Measurements from ENCODE around the gene TMEM140. TPM values are rescaled to one million over a fixed set of nuclear protein-coding genes. Genes with fewer than 3 reads are reported as not detected.
A peak's percentile ranks its signal among the peaks of the same experiment; 100 is the strongest.

Gene TMEM140
- total RNA-seq, 4 donors from 2014 or later = 4.8 to 36.3 (median 28.9) TPM

DNA sequence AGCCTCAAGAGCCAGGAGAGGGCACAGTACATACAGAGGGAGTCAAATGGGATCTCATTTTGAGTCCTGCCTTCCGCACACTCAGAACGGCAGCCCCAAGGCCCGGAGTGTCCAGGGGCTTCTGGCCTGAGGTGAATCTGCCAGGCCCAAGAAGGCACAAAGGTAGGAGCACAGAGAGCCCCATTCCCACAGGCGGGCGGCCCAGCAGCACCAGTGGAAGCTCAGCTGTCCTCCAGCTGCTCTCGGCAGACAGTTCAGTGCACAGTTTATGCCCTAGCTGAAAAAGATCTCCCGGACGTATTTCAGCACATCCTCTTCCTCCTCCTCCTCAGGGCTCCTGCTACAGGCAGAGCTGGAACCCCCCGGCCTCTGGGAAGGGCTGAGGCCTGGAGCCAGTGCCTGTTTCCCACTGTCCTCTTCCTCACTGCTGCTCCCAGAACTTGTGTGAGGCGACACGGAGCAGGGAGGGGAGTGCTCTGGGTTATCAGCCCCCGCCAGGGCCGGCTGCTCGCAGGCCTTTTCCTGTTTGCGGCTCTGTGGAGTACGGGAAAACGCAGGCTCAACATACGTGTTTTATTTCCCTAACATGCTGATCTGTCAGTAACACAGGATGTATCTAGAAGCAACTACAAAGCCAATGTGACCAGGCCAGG is 18.6 kb downstream of the TMEM140 start:
- H3K27ac ChIP-seq = peak overlapping the region; percentile 23 to 97 (median 46)
- H3K9me3 ChIP-seq = no peaks in the 10 kb centered on the region
- no peak for DNase-seq
- H3K27me3 ChIP-seq = no peaks in the 10 kb centered on the region
- TF ChIP-seq POLR2A (IDR thresholded peaks at IDR 0.05) = no peak
- TF ChIP-seq, protein P1, sequence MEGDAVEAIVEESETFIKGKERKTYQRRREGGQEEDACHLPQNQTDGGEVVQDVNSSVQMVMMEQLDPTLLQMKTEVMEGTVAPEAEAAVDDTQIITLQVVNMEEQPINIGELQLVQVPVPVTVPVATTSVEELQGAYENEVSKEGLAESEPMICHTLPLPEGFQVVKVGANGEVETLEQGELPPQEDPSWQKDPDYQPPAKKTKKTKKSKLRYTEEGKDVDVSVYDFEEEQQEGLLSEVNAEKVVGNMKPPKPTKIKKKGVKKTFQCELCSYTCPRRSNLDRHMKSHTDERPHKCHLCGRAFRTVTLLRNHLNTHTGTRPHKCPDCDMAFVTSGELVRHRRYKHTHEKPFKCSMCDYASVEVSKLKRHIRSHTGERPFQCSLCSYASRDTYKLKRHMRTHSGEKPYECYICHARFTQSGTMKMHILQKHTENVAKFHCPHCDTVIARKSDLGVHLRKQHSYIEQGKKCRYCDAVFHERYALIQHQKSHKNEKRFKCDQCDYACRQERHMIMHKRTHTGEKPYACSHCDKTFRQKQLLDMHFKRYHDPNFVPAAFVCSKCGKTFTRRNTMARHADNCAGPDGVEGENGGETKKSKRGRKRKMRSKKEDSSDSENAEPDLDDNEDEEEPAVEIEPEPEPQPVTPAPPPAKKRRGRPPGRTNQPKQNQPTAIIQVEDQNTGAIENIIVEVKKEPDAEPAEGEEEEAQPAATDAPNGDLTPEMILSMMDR (IDR thresholded peaks at IDR 0.05) = no peak
- TF ChIP-seq POLR2AphosphoS5 (IDR thresholded peaks at IDR 0.05) = peak in 1 of 3 donors; percentile 5
- no peak for TF ChIP-seq EP300 (IDR thresholded peaks at IDR 0.05; ENCODE audit: low read depth)
- in situ Hi-C loops (cut with MboI; ENCODE audit: low pct_ligation_motif_present in 1 of 4, low pct_unique_long_range_greater_than_20kb in 1 of 4, low sequenced_read_pairs in 3 of 4) = loop anchor here in 3 of 4 donors (10.0 to 25.0 kb wide), 3 partner anchors 172 to 504 kb away; no protein-coding TSS in a partner anchor
- H3K36me3 ChIP-seq = peaks cover 0 to 12% (median 0%) of the 10 kb centered on the region in 4 donors
- intact Hi-C loops (cut with DNase I; ENCODE audit: low total_unique reads) = loop anchor here (10.0 kb wide), 1 partner anchor 482 kb away; no protein-coding TSS in a partner anchor
- H3K4me1 ChIP-seq = peaks cover 13 to 41% (median 26%) of the 10 kb centered on the region in 4 donors
- 86% methylated on average over 18 of the region's 18 CpGs; no CpG with 5 or more reads in 1 of the 2 donors for WGBS, 2 donors (ENCODE audit: low coverage in 1 of 2)
- no peak overlapping the region for H3K4me3 ChIP-seq

DNA sequence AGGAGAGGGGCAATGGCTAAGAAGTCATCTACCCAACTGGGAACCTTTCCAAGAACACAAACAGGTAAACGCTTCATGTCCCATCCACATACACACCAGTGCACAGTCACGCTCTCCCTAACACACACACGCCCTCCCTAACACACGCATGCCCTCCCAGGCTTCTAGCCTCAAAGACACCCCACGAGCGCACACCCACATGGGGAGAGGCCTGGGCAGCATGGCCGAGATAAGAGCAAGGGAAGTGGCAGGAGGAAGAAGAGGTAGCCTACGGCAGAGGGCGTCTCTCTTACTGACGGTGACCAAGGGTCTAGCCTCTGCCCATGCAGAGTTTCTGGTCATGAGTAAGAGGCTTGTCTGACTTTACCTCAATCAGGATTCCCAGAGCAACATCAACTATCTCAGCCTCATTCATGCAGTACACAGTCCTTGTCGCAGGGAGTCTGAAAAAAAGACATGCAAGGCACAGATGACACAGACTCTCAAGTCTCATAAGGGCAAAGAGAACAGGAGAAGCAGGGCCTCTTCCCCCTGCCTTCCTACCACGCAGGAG is 19.6 kb downstream of the TMEM140 start:
- 87% methylated on average over 12 of the region's 12 CpGs; no CpG with 5 or more reads in 1 of the 2 donors for WGBS, 2 donors (ENCODE audit: low coverage in 1 of 2)
- peak overlapping the region; percentile 30 to 97 (median 46) for H3K27ac ChIP-seq
- H3K4me1 ChIP-seq = peaks cover 13 to 36% (median 25%) of the 10 kb centered on the region in 4 donors
- peaks cover 0 to 12% (median 0%) of the 10 kb centered on the region in 4 donors for H3K36me3 ChIP-seq
- H3K27me3 ChIP-seq = no peaks in the 10 kb centered on the region
- no peak overlapping the region for H3K4me3 ChIP-seq
- H3K9me3 ChIP-seq = no peaks in the 10 kb centered on the region
- in situ Hi-C loops (cut with MboI; ENCODE audit: low pct_ligation_motif_present in 1 of 4, low pct_unique_long_range_greater_than_20kb in 1 of 4, low sequenced_read_pairs in 3 of 4) = loop anchor here in 3 of 4 donors (10.0 to 25.0 kb wide), 3 partner anchors 173 to 505 kb away; no protein-coding TSS in a partner anchor
- intact Hi-C loops (cut with DNase I; ENCODE audit: low total_unique reads) = loop anchor here (10.0 kb wide), 1 partner anchor 483 kb away; no protein-coding TSS in a partner anchor
- no peak for DNase-seq
- TF ChIP-seq, protein P1 (IDR thresholded peaks at IDR 0.05) = no peak
- no peak for TF ChIP-seq POLR2AphosphoS5 (IDR thresholded peaks at IDR 0.05)
- no peak for TF ChIP-seq POLR2A (IDR thresholded peaks at IDR 0.05)
- no peak for TF ChIP-seq EP300 (IDR thresholded peaks at IDR 0.05; ENCODE audit: low read depth)

DNA sequence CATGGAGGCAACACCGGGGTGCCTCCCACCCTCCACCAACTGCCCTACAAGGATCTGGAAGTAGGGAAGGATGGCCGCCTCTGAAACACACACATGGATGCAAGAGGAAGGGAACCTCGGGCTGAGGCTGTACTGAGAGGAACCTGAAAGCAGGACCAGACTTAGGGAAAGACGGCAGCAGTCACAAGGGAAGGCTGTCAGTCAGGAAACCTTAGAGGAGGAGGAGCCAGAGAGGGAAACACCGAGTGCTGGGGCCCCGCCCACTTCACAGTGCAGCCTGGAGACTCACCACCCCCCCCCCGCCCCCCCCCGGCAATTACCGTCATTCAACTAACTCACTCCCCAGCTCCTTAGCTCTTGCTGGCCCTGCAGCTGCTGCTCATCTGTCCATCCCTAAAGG is 20.1 kb downstream of the TMEM140 start:
- WGBS, 2 donors (ENCODE audit: low coverage in 1 of 2) = 39 to 49% methylated on average over 3 to 9 of the region's 9 CpGs

More for the DNA sequence above, 20.1 kb downstream of the TMEM140 start:
- peaks cover 0 to 12% (median 0%) of the 10 kb centered on the region in 4 donors for H3K36me3 ChIP-seq
- TF ChIP-seq POLR2A (IDR thresholded peaks at IDR 0.05) (no peak), POLR2AphosphoS5 (IDR thresholded peaks at IDR 0.05) (no peak), EP300 (IDR thresholded peaks at IDR 0.05; ENCODE audit: low read depth) (no peak)
- TF ChIP-seq, protein P1 (IDR thresholded peaks at IDR 0.05) = no peak
- intact Hi-C loops (cut with DNase I; ENCODE audit: low total_unique reads) (loop anchor here (10.0 kb wide), 1 partner anchor 483 kb away; no protein-coding TSS in a partner anchor), in situ Hi-C loops (cut with MboI; ENCODE audit: low pct_ligation_motif_present in 1 of 4, low pct_unique_long_range_greater_than_20kb in 1 of 4, low sequenced_read_pairs in 3 of 4) (loop anchor here in 3 of 4 donors (10.0 to 25.0 kb wide), 3 partner anchors 173 to 506 kb away; no protein-coding TSS in a partner anchor)
- no peaks in the 10 kb centered on the region for H3K9me3 ChIP-seq
- no peaks in the 10 kb centered on the region for H3K27me3 ChIP-seq
- no peak overlapping the region for H3K4me3 ChIP-seq
- peak; percentile 48 for DNase-seq
- peaks cover 13 to 36% (median 25%) of the 10 kb centered on the region in 4 donors for H3K4me1 ChIP-seq
- peak overlapping the region; percentile 46 to 97 (median 96) for H3K27ac ChIP-seq
